ENCODE measurements around the gene MISP. TPM values are rescaled to one million over a fixed set of nuclear protein-coding genes. Genes with fewer than 3 reads are reported as not detected.
A peak's percentile ranks its signal among the peaks of the same experiment; 100 is the strongest.
"Not testable (repeated sequence)": the region's sequence is repeated elsewhere in the genome, so short reads cannot be mapped to it uniquely, and the experiment has no call there.

The MISP gene, protein sequence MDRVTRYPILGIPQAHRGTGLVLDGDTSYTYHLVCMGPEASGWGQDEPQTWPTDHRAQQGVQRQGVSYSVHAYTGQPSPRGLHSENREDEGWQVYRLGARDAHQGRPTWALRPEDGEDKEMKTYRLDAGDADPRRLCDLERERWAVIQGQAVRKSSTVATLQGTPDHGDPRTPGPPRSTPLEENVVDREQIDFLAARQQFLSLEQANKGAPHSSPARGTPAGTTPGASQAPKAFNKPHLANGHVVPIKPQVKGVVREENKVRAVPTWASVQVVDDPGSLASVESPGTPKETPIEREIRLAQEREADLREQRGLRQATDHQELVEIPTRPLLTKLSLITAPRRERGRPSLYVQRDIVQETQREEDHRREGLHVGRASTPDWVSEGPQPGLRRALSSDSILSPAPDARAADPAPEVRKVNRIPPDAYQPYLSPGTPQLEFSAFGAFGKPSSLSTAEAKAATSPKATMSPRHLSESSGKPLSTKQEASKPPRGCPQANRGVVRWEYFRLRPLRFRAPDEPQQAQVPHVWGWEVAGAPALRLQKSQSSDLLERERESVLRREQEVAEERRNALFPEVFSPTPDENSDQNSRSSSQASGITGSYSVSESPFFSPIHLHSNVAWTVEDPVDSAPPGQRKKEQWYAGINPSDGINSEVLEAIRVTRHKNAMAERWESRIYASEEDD
- 0.04 TPM for polyA plus RNA-seq (2013)

DNA sequence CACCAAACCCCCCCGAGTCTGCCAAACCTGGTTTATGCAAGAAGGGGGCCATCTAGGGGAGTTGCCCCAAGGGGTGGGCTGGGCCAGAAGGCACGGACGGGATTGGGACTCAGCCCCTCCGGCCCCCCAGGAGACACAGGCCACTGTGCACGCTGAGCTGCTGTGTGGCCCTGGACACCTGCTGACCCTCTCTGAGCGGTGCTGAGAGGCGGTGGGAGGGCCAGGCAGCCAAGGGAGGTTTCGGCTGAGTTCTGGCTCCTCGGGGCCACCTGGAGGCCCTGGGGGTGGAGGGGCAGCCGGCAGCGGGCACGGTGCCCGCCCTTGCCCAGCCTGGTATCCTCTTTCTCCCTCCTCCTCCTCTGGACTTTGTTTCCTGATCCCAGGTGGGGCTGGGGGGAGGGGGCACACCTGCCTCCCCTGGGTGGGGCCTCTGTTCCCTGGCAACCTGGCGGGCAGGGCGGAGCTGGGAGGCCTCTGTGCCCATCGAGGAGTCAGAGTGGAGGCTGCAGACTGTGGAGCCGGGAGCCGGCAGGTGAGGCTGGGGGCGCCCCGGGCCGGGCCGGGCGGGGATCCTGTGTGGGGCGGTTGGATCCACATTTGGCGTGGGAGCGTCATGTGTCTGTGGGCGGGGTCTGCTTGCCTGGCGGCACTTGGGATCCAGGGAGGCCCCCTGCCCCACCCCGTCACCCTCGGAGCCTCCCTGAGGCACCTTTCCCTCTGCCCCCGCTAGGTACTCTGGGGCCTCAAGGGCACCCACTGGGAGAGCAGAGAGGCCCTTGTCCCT, at the start of gene MISP:
Gene MISP, plus strand, starts transcription at position 473 of the 784 bp plus-strand sequence. CDS start 5,835 bp downstream, outside the sequence.
- no peak for DNase-seq
- WGBS (ENCODE audit: insufficient coverage) = 83% methylated on average over 28 of the region's 31 CpGs
- ChIA-PET POLR2A (no interaction called here), CTCF (no interaction called here)
- peaks cover 0 to 8% (median 0%) of the 10 kb centered on the region in 4 experiments for H3K36me3 ChIP-seq (ENCODE audit: control insufficient read depth in 4 of 4, insufficient read depth in 4 of 4, low read length in 3 of 4)
- H3K27me3 ChIP-seq (replicated peaks in 2 of 5; ENCODE audit: control insufficient read depth in 4 of 5, insufficient read depth in 5 of 5, low read length in 4 of 5) = no peaks in the 10 kb centered on the region
- peaks cover 0 to 11% (median 6%) of the 10 kb centered on the region in 5 experiments for H3K9me3 ChIP-seq (ENCODE audit: control extremely low read depth in 1 of 5, control insufficient read depth in 4 of 5, insufficient read depth in 2 of 5, low read depth in 1 of 5, low read length in 4 of 5)
- no peak within 1 kb of the TSS for H3K4me3 ChIP-seq (ENCODE audit: control insufficient read depth in 1 of 7, extremely low read depth in 1 of 7, insufficient read depth in 4 of 7, low read depth in 2 of 7, low read length in 6 of 7)
- no peak within 1 kb of the TSS for H3K27ac ChIP-seq (ENCODE audit: insufficient read depth in 1 of 2, low read depth in 1 of 2, low read length in 2 of 2, poor library complexity in 1 of 2, severe bottlenecking in 2 of 2)
- H3K4me1 ChIP-seq (ENCODE audit: control extremely low read depth in 1 of 4, control insufficient read depth in 4 of 4, insufficient read depth in 4 of 4, low read length in 3 of 4) = no peaks in the 10 kb centered on the region

DNA sequence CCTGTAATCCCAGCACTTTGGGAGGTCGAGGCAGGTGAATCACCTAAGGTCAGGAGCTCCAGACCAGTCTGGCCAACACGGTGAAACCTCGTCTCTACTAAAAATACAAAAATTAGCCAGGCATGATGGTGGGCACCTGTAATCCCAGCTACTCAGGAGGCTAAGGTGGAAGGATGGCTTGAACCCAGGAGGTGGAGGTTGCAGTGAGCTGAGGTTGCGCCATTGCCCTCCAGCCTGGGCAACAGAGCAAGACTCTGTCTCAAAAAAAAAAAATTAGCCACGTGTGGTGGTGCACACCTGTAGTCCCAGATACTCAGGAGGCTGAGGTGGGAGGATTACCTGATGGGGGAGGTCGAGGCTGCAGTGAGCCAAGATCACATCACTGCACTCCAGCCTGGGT, 48.1 kb upstream of the MISP start:
- not testable (repeated sequence) for DNase-seq; H3K27me3 ChIP-seq (replicated peaks in 2 of 5; ENCODE audit: control insufficient read depth in 4 of 5, insufficient read depth in 5 of 5, low read length in 4 of 5); H3K36me3 ChIP-seq (ENCODE audit: control insufficient read depth in 4 of 4, insufficient read depth in 4 of 4, low read length in 3 of 4); H3K9me3 ChIP-seq (ENCODE audit: control extremely low read depth in 1 of 5, control insufficient read depth in 4 of 5, insufficient read depth in 2 of 5, low read depth in 1 of 5, low read length in 4 of 5)
- peak overlapping the region in 1 of 2 experiments; percentile 76 for H3K27ac ChIP-seq (ENCODE audit: insufficient read depth in 1 of 2, low read depth in 1 of 2, low read length in 2 of 2, poor library complexity in 1 of 2, severe bottlenecking in 2 of 2)
- CTCF ChIA-PET = interaction anchor here (0.7 to 2.2 kb wide), 5 partner anchors 14 to 33 kb away, joined by 3 to 13 read pairs (median 6); no protein-coding TSS in a partner anchor
- 59% methylated on average over 3 of the region's 6 CpGs for WGBS (ENCODE audit: insufficient coverage)
- H3K4me3 ChIP-seq (ENCODE audit: control insufficient read depth in 1 of 7, extremely low read depth in 1 of 7, insufficient read depth in 4 of 7, low read depth in 2 of 7, low read length in 6 of 7) = peak overlapping the region; percentile 43 to 84 (median 67)
- peaks cover 0 to 45% (median 37%) of the 10 kb centered on the region in 4 experiments for H3K4me1 ChIP-seq (ENCODE audit: control extremely low read depth in 1 of 4, control insufficient read depth in 4 of 4, insufficient read depth in 4 of 4, low read length in 3 of 4)
- POLR2A ChIA-PET = interaction anchor here (0.6 to 2.7 kb wide), 6 partner anchors 7 to 34 kb away, joined by 3 to 20 read pairs (median 6); partner anchors contain the start of gene PRSS57

DNA sequence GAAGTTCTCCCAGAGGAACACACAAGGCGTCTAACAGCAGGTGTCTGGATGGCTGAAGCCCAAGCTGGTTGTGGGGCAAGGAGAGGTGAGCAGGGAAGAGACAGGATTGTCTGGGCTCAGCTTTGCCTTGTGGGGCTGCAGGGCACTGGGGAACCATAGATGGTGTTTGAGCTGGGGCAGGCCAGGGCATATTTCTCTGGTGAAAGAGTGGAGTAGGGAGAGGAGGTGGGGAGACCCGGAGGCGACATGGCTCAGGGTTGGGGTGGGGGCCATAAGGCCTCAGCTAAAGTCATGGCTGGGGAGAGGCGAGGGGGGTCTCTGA, 47.6 kb upstream of the MISP start:
- Histone ChIP-seq H3K4me3 (ENCODE audit: control insufficient read depth in 1 of 7, extremely low read depth in 1 of 7, insufficient read depth in 4 of 7, low read depth in 2 of 7, low read length in 6 of 7) (peak overlapping the region; percentile 43 to 84 (median 67)), H3K4me1 (ENCODE audit: control extremely low read depth in 1 of 4, control insufficient read depth in 4 of 4, insufficient read depth in 4 of 4, low read length in 3 of 4) (peaks cover 0 to 45% (median 38%) of the 10 kb centered on the region in 4 experiments), H3K27me3 (replicated peaks in 2 of 5; ENCODE audit: control insufficient read depth in 4 of 5, insufficient read depth in 5 of 5, low read length in 4 of 5) (no peaks in the 10 kb centered on the region), H3K36me3 (ENCODE audit: control insufficient read depth in 4 of 4, insufficient read depth in 4 of 4, low read length in 3 of 4) (no peaks in the 10 kb centered on the region), H3K9me3 (ENCODE audit: control extremely low read depth in 1 of 5, control insufficient read depth in 4 of 5, insufficient read depth in 2 of 5, low read depth in 1 of 5, low read length in 4 of 5) (peaks cover 0 to 2% (median 0%) of the 10 kb centered on the region in 5 experiments), H3K27ac (ENCODE audit: insufficient read depth in 1 of 2, low read depth in 1 of 2, low read length in 2 of 2, poor library complexity in 1 of 2, severe bottlenecking in 2 of 2) (peak overlapping the region in 1 of 2 experiments; percentile 76)
- POLR2A ChIA-PET = interaction anchor here (0.6 to 2.7 kb wide), 6 partner anchors 8 to 31 kb away, joined by 3 to 20 read pairs (median 6); partner anchors contain the start of gene PRSS57
- DNase-seq = no peak
- WGBS (ENCODE audit: insufficient coverage) = 17% methylated on average over 2 of the region's 4 CpGs
- CTCF ChIA-PET = interaction anchor here (0.6 to 2.2 kb wide), 8 partner anchors 14 to 364 kb away, joined by 3 to 13 read pairs (median 5); partner anchors contain the start of gene ARHGAP45

DNA sequence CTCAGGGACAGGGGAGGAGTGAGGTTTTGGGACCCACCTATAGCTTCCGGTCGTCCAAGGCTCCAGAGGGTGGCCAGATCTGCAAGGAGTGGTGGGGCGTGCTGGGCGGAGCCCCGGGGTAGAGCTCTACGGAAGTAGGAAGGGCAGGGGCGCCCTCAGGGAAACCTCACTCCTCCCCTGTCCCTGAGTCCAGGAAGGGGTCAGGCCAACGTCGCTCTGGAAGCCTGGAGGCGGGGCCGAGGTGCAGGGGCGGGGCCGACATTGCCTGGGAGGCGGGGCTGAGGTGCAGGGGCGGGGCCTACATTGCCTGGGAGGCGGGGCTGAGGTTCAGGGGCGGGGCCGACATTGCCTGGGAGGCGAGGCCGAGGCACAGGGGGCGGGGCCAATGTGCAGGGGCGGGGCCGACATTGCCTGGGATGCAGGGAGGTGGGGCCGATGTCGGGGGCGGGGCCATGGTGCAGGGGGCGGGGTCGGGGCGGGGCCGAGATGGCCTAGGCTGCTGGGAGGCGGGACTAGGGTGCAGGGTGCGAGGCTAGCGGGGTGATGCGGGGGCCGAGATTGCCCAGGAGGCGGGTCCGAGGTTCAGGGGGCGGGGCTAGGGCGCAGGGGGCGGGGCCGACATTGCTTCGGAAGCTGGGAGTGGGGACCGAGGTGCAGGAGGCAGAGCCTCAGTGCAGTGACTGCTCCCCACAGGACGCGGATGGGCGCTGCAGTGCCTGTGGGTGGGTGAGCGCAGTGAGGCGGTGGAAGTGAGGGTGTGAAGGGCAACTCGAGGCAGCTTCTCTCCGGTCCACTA, 47.1 kb upstream of the MISP start:
- Histone ChIP-seq H3K36me3 (ENCODE audit: control insufficient read depth in 4 of 4, insufficient read depth in 4 of 4, low read length in 3 of 4) (no peaks in the 10 kb centered on the region), H3K4me3 (ENCODE audit: control insufficient read depth in 1 of 7, extremely low read depth in 1 of 7, insufficient read depth in 4 of 7, low read depth in 2 of 7, low read length in 6 of 7) (peak overlapping the region; percentile 43 to 84 (median 67)), H3K4me1 (ENCODE audit: control extremely low read depth in 1 of 4, control insufficient read depth in 4 of 4, insufficient read depth in 4 of 4, low read length in 3 of 4) (peaks cover 0 to 44% (median 37%) of the 10 kb centered on the region in 4 experiments), H3K27me3 (replicated peaks in 2 of 5; ENCODE audit: control insufficient read depth in 4 of 5, insufficient read depth in 5 of 5, low read length in 4 of 5) (no peaks in the 10 kb centered on the region), H3K9me3 (ENCODE audit: control extremely low read depth in 1 of 5, control insufficient read depth in 4 of 5, insufficient read depth in 2 of 5, low read depth in 1 of 5, low read length in 4 of 5) (peaks cover 0 to 2% (median 0%) of the 10 kb centered on the region in 5 experiments), H3K27ac (ENCODE audit: insufficient read depth in 1 of 2, low read depth in 1 of 2, low read length in 2 of 2, poor library complexity in 1 of 2, severe bottlenecking in 2 of 2) (peak overlapping the region in 1 of 2 experiments; percentile 76)
- ChIA-PET POLR2A (interaction anchor here (0.6 to 2.7 kb wide), 9 partner anchors 8 to 131 kb away, joined by 3 to 20 read pairs (median 4); partner anchors contain the start of genes BSG and PRSS57), CTCF (interaction anchor here (0.6 to 2.2 kb wide), 13 partner anchors 13 to 363 kb away, joined by 3 to 13 read pairs (median 5); partner anchors contain the start of gene ARHGAP45)
- DNase-seq = peak; percentile 91 to 96 (median 95)
- 0% methylated on average over 20 of the region's 50 CpGs for WGBS (ENCODE audit: insufficient coverage)

DNA sequence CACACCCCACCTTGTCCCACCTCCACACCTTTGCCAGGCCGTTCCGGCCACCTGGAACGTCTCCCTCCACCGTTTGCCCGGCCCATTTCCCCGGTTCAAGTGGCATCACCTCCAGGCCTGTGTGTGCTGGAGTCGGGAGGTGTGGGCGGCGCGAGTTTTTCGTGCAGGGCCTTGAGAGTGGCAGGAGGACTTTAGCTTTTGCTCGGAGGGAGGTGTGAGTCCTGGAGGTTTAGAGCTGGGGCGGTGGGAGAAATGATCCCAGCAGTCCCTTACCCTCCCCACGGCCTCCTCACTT, 46.5 kb upstream of the MISP start:
- Histone ChIP-seq H3K36me3 (ENCODE audit: control insufficient read depth in 4 of 4, insufficient read depth in 4 of 4, low read length in 3 of 4) (no peaks in the 10 kb centered on the region), H3K4me3 (ENCODE audit: control insufficient read depth in 1 of 7, extremely low read depth in 1 of 7, insufficient read depth in 4 of 7, low read depth in 2 of 7, low read length in 6 of 7) (peak overlapping the region in 5 of 7 experiments; percentile 38 to 71 (median 60)), H3K27me3 (replicated peaks in 2 of 5; ENCODE audit: control insufficient read depth in 4 of 5, insufficient read depth in 5 of 5, low read length in 4 of 5) (no peaks in the 10 kb centered on the region), H3K9me3 (ENCODE audit: control extremely low read depth in 1 of 5, control insufficient read depth in 4 of 5, insufficient read depth in 2 of 5, low read depth in 1 of 5, low read length in 4 of 5) (peaks cover 0 to 2% (median 0%) of the 10 kb centered on the region in 5 experiments), H3K27ac (ENCODE audit: insufficient read depth in 1 of 2, low read depth in 1 of 2, low read length in 2 of 2, poor library complexity in 1 of 2, severe bottlenecking in 2 of 2) (no peak overlapping the region), H3K4me1 (ENCODE audit: control extremely low read depth in 1 of 4, control insufficient read depth in 4 of 4, insufficient read depth in 4 of 4, low read length in 3 of 4) (peaks cover 0 to 39% (median 35%) of the 10 kb centered on the region in 4 experiments)
- ChIA-PET POLR2A (interaction anchor here (0.7 to 2.7 kb wide), 7 partner anchors 9 to 132 kb away, joined by 3 to 20 read pairs (median 3); partner anchors contain the start of genes BSG and PRSS57), CTCF (interaction anchor here (0.9 to 2.2 kb wide), 10 partner anchors 13 to 34 kb away, joined by 3 to 13 read pairs (median 6); no protein-coding TSS in a partner anchor)
- no peak for DNase-seq
- WGBS (ENCODE audit: insufficient coverage) = 8% methylated on average over 6 of the region's 14 CpGs
